ENCODE results near the gene FBXL20.

GRCh38 chr17:39218906-39219305, 182.5 kb downstream of the FBXL20 start:
- TF ChIP-seq ZNF8 (CRISPR knock-in tag; IDR thresholded peaks at IDR 0.05), result no peak
- TF ChIP-seq ZFP3 (CRISPR knock-in tag; IDR thresholded peaks at IDR 0.05), result no peak
- TF ChIP-seq OSR1 (CRISPR knock-in tag; IDR thresholded peaks at IDR 0.05), result no peak
- no peak for TF ChIP-seq TOX (CRISPR knock-in tag; IDR thresholded peaks at IDR 0.05; ENCODE audit: borderline replicate concordance)
- no peak for TF ChIP-seq ZNF70 (CRISPR knock-in tag; IDR thresholded peaks at IDR 0.05)
- no peak for TF ChIP-seq ISL1 (CRISPR knock-in tag; IDR thresholded peaks at IDR 0.05)
- TF ChIP-seq PATZ1 (CRISPR knock-in tag; IDR thresholded peaks at IDR 0.05; ENCODE audit: borderline replicate concordance), result no peak
- no peak for TF ChIP-seq RARB (CRISPR knock-in tag; IDR thresholded peaks at IDR 0.05)
- no peak for TF ChIP-seq CSRNP3 (CRISPR knock-in tag; IDR thresholded peaks at IDR 0.05)
- no peak for TF ChIP-seq ZNF565 (CRISPR knock-in tag; conservative IDR thresholded peaks at IDR 0.05; ENCODE audit: low read depth)
- TF ChIP-seq PPARA (CRISPR knock-in tag; IDR thresholded peaks at IDR 0.05; ENCODE audit: borderline replicate concordance), result no peak
- TF ChIP-seq ARNTL (CRISPR knock-in tag; IDR thresholded peaks at IDR 0.05; ENCODE audit: borderline replicate concordance, low read depth), result no peak
- no peak for TF ChIP-seq BACH2 (CRISPR knock-in tag; IDR thresholded peaks at IDR 0.05; ENCODE audit: borderline replicate concordance)
